ENCODE data around the gene ISM1.

Gene ISM1

DNA sequence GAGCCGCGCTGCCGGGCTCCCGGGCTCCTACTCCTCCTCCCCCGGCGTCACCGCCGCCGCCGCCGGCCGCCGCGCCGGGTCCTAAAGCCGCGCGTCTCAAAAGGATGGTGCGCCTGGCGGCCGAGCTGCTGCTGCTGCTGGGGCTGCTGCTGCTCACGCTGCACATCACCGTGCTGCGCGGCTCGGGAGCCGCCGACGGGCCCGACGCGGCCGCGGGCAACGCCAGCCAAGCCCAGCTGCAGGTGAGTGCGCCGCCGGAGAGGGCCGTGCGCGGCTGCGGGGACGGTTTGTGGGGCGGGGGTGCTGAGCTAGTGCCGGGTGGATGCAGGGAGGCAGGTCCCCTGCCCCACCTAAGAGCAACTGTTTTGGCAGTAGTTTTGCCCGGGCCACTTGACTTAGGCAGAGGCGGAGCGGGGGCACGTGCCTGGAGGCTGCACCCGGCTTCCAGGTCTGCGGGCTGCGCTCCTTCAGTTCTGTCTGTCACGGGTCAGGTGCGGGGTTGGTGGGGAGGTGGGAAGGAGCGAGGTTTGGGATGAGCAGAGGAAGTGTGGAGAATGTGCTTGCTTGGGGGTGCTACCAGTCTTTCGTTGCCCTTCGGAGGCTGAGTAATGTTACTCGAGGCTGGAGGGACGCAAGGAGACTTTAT is 722 bp downstream of the ISM1 start:
- H3K27ac Mint-ChIP-seq: peak overlapping the region in 1 of 3 experiments; percentile 41
- TF ChIP-seq, protein P1, sequence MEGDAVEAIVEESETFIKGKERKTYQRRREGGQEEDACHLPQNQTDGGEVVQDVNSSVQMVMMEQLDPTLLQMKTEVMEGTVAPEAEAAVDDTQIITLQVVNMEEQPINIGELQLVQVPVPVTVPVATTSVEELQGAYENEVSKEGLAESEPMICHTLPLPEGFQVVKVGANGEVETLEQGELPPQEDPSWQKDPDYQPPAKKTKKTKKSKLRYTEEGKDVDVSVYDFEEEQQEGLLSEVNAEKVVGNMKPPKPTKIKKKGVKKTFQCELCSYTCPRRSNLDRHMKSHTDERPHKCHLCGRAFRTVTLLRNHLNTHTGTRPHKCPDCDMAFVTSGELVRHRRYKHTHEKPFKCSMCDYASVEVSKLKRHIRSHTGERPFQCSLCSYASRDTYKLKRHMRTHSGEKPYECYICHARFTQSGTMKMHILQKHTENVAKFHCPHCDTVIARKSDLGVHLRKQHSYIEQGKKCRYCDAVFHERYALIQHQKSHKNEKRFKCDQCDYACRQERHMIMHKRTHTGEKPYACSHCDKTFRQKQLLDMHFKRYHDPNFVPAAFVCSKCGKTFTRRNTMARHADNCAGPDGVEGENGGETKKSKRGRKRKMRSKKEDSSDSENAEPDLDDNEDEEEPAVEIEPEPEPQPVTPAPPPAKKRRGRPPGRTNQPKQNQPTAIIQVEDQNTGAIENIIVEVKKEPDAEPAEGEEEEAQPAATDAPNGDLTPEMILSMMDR (IDR thresholded peaks at IDR 0.05; ENCODE audit: unreplicated experiment in 3 of 3): no peak
- H3K9me3 Mint-ChIP-seq: no peaks in the 10 kb centered on the region
- H3K4me1 Mint-ChIP-seq: peaks cover 7% of the 10 kb centered on the region
- peaks cover 64% of the 10 kb centered on the region for H3K27me3 Mint-ChIP-seq (ENCODE audit: low read depth)
- peaks cover 3% of the 10 kb centered on the region for H3K36me3 Mint-ChIP-seq (ENCODE audit: low read depth)
- H3K4me3 Mint-ChIP-seq: peak overlapping the region; percentile 85 to 90 (median 89)

DNA sequence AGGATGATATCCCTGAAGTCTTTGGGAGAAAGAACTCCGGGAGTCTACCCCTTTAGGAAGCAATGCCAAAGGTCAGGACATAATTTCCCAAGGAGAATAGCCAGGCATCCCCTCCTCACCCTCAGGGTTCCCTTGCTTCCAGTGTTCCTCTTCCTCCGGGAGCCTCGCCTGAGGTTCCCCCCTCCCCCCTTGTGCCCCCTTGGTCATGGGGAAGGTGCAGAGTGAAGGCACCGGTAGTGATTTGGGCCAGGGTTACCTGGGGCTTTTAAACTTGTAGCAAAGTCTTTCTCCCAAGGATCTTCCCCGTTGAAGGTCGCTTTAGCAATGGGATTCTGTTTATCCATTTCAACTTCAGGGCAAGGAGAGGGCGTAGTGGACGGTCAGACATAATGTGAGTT is 1.2 kb downstream of the ISM1 start:
- Mint-ChIP-seq H3K9me3 (no peaks in the 10 kb centered on the region), H3K27ac (peak overlapping the region in 1 of 3 experiments; percentile 41), H3K4me1 (peaks cover 7% of the 10 kb centered on the region), H3K27me3 (ENCODE audit: low read depth) (peaks cover 59% of the 10 kb centered on the region), H3K36me3 (ENCODE audit: low read depth) (peaks cover 3% of the 10 kb centered on the region), H3K4me3 (peak overlapping the region; percentile 85 to 90 (median 89))
- TF ChIP-seq, protein P1 (IDR thresholded peaks at IDR 0.05; ENCODE audit: unreplicated experiment in 3 of 3): no peak

DNA sequence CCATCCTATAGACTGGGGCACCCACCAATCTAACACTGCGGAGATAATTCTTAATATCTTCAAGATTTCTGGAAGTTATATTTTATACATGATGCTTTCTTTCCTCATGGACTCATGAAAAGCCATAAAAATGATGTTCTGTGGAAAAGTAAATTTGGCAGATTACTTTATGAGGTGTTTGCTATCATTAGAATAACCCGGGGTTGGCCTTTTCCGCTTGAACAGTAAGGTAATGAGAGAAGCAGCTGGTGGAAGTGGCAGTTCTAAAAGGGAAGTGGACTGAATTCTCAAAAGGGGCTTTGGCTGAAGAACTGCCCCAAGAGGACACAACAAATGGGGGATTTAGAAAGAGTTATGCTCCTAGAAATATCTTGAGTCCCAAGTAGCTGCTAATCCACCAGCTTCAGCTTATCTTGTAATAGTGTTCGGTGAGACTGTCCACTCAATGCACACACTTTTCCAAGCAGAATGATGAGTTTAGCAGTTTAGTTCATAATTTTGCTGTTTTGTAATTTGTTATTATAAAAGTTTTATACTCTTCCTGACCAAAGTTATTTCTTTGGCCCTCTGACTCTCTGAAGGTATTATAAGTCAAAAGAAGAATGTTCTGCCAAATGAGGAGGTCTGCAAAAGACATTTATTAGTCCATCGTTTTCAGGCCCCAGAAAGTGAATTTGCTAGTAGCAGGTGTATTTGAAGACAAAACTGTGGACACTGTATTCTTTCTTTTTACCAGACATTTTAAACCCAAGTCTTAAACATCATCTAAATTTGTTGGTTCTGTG is 2.9 kb downstream of the ISM1 start:
- Mint-ChIP-seq H3K27me3 (ENCODE audit: low read depth) (peaks cover 43% of the 10 kb centered on the region), H3K4me3 (peak overlapping the region in 2 of 3 experiments; percentile 1 to 46), H3K4me1 (peaks cover 7% of the 10 kb centered on the region), H3K9me3 (peaks cover 4% of the 10 kb centered on the region), H3K36me3 (ENCODE audit: low read depth) (peaks cover 8% of the 10 kb centered on the region), H3K27ac (no peak overlapping the region)
- TF ChIP-seq, protein P1 (IDR thresholded peaks at IDR 0.05; ENCODE audit: unreplicated experiment in 3 of 3): no peak

DNA sequence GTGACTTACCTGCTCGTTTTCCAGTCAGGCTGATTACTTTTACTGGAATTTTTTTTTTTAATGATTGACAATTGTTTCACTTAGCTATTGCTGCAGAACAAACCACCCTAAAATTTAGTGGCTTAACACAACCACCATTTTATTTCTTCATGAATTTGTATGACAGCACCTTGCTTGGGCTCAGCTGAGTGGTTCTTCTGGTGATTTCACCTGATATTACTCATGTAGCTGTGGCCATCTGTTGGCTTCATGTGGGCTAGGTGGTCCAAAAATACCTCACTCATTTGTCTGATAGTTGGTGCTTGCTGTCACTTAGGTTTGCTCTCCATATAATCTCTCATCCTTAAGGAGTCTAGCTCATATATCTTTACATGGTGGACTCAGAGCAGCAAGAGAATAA is 5.3 kb downstream of the ISM1 start:
- Mint-ChIP-seq H3K9me3 (peaks cover 11% of the 10 kb centered on the region), H3K27me3 (ENCODE audit: low read depth) (peaks cover 24% of the 10 kb centered on the region), H3K27ac (no peak overlapping the region), H3K36me3 (ENCODE audit: low read depth) (peaks cover 10% of the 10 kb centered on the region), H3K4me3 (no peak overlapping the region), H3K4me1 (no peaks in the 10 kb centered on the region)
- TF ChIP-seq, protein P1 (IDR thresholded peaks at IDR 0.05; ENCODE audit: unreplicated experiment in 3 of 3): no peak

DNA sequence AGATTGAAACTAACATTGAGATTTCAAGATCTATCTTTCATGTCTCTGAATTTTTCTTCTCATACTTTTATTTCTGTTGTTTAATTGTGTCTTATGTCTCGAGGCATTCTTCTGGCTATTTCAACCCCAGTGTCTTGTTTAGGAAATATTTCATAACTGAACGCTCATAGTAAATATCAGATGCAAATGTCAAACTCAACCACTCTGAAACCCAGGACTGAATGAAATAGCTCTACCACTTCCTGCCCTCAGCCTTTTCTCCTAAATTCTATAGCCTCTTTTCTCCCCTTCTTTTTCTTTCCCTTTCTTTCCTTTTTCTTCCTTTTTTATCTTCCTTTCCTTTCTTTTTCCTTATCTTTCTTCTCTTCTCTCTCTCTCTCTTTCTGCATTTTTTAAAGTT is 7.7 kb downstream of the ISM1 start:
- H3K9me3 Mint-ChIP-seq: peaks cover 11% of the 10 kb centered on the region
- no peaks in the 10 kb centered on the region for H3K4me1 Mint-ChIP-seq
- TF ChIP-seq, protein P1 (IDR thresholded peaks at IDR 0.05; ENCODE audit: unreplicated experiment in 3 of 3): no peak
- peaks cover 10% of the 10 kb centered on the region for H3K36me3 Mint-ChIP-seq (ENCODE audit: low read depth)
- no peak overlapping the region for H3K27ac Mint-ChIP-seq
- peaks cover 6% of the 10 kb centered on the region for H3K27me3 Mint-ChIP-seq (ENCODE audit: low read depth)
- no peak overlapping the region for H3K4me3 Mint-ChIP-seq
